Smooth muscle cell (in vitro differentiated cells): ENCODE measurements around the gene KDM6B. TPM values are rescaled to one million over a fixed set of nuclear protein-coding genes. Genes with fewer than 3 reads are reported as not detected.

ENCODE experiments used
- DNase-seq: peaks from one replicate; lab custom pipeline; 2025; ENCODE audit not compliant: unreplicated experiment; lab: John Stamatoyannopoulos, UW
- H2AFZ ChIP-seq: fragments of 200-600 bp; sonication (generic); 2 replicates; pipeline ENCODE4 v1.6.0; 2016; ENCODE audit warnings: antibody characterized with exemption, low read depth, mild to moderate bottlenecking
- H3F3A ChIP-seq: fragments of 200-600 bp; sonication (generic); 2 replicates; pipeline ENCODE4 v1.6.0; 2017; ENCODE audit warnings: antibody characterized with exemption, low read depth
- H3K27ac ChIP-seq: fragments of 200-600 bp; sonication (generic); 2 replicates; pipeline ENCODE4 v1.5.1; 2016; ENCODE audit warnings: low read depth, mild to moderate bottlenecking
- H3K27me3 ChIP-seq: fragments of 200-600 bp; sonication (generic); 2 replicates; pipeline ENCODE4 v1.6.1; 2016; ENCODE audit warnings: low read depth, mild to moderate bottlenecking
- H3K36me3 ChIP-seq: fragments of 200-600 bp; sonication (generic); 2 replicates; pipeline ENCODE4 v1.5.1; 2016; ENCODE audit warnings: low read depth
- H3K4me1 ChIP-seq: fragments of 200-600 bp; sonication (generic); 2 replicates; pipeline ENCODE4 v1.5.1; 2016; ENCODE audit warnings: low read depth
- H3K4me2 ChIP-seq: fragments of 200-600 bp; sonication (generic); 2 replicates; pipeline ENCODE4 v1.6.0; 2016; ENCODE audit warnings: mild to moderate bottlenecking
- H3K4me3 ChIP-seq: fragments of 200-600 bp; sonication (generic); 2 replicates; pipeline ENCODE4 v1.5.1; 2016; ENCODE audit warnings: mild to moderate bottlenecking
- H3K79me2 ChIP-seq: fragments of 200-600 bp; sonication (generic); 2 replicates; pipeline ENCODE4 v1.6.0; 2016; ENCODE audit warnings: low read depth, mild to moderate bottlenecking
- H3K9ac ChIP-seq: fragments of 200-600 bp; sonication (generic); 2 replicates; pipeline ENCODE4 v1.6.0; 2016; ENCODE audit warnings: low read depth
- H3K9me3 ChIP-seq: fragments of 200-600 bp; sonication (generic); replicated peaks from 2 replicates; pipeline ENCODE4 v1.5.1; 2016; ENCODE audit warnings: low read depth
- H4K20me1 ChIP-seq: fragments of 200-600 bp; sonication (generic); 2 replicates; pipeline ENCODE4 v1.6.0; 2016; ENCODE audit warnings: low read depth
- WGBS: methylation state at CpG from one replicate; pipeline ENCODE4 v1.1.7; 2016; ENCODE audit warnings: low lambda C conversion rate; 5-methylcytosine and 5-hydroxymethylcytosine counted together
- polyA plus RNA-seq: library from polyadenylated mRNA; unstranded; fragments of >200 nt; fragmentation: Nextera tagmentation; extraction: Ambion mirVana; gene quantifications from 2 replicates; pipeline ENCODE4 v1.2.1, GENCODE V29; 2016
- total RNA-seq: library from RNA; depleted of rRNA; stranded (reverse); fragments of >200 nt; gene quantifications from 2 replicates; pipeline ENCODE4 v1.2.3, GENCODE V29; 2014
- TF ChIP-seq, protein P1 (sequence below): fragments of 200-600 bp; sonication (generic); IDR thresholded peaks from 2 replicates; pipeline ENCODE4 v1.5.1; 2017; ENCODE audit warnings: borderline replicate concordance, mild to moderate bottlenecking, antibody characterized with exemption; ENCODE audit not compliant: insufficient read depth, poor library complexity, severe bottlenecking

KDM6B gene
- total and polyA plus RNA-seq, 2 experiments from 2014 or later, result 5.8 to 9.1 TPM

DNA sequence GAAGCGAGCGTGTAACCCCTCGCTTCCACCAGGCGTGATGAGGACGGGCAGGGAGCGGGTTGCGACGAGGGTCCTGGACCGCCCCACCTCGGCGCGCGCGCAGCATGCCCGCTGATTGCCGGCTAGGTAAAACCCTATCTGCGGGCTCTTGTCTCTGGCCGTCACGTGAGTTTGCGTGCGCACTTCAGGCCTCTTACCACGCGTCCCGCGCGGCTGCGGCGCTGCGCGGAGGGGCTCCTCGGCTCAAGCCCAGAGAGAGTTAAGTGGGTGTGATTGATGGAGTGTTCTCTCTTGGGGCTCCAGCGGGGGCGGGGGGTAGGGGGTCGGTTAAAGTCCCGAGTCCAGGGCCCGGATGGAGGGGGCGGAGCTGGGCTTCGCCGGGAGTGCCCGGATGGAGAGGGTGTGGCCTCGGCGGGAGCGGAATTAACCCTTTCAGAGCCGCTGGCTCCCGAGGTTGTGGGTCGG is 7.9 kb downstream of the KDM6B start:
- Histone ChIP-seq H3K79me2 (peaks cover 46% of the 10 kb centered on the region), H3K4me2 (peak overlapping the region; percentile 90), H4K20me1 (peaks cover 54% of the 10 kb centered on the region), H3K9ac (peak overlapping the region; percentile 100), H2AFZ (no peak overlapping the region), H3K9me3 (no peaks in the 10 kb centered on the region), H3K27me3 (no peaks in the 10 kb centered on the region), H3K4me1 (peaks cover 32% of the 10 kb centered on the region), H3K4me3 (peak overlapping the region; percentile 66), H3F3A (peaks cover 45% of the 10 kb centered on the region), H3K36me3 (no peaks in the 10 kb centered on the region), H3K27ac (peak overlapping the region; percentile 100)
- WGBS, result under 1% methylated on average over 44 of the region's 46 CpGs
- DNase-seq, result peak; percentile 95
- TF ChIP-seq, protein P1, sequence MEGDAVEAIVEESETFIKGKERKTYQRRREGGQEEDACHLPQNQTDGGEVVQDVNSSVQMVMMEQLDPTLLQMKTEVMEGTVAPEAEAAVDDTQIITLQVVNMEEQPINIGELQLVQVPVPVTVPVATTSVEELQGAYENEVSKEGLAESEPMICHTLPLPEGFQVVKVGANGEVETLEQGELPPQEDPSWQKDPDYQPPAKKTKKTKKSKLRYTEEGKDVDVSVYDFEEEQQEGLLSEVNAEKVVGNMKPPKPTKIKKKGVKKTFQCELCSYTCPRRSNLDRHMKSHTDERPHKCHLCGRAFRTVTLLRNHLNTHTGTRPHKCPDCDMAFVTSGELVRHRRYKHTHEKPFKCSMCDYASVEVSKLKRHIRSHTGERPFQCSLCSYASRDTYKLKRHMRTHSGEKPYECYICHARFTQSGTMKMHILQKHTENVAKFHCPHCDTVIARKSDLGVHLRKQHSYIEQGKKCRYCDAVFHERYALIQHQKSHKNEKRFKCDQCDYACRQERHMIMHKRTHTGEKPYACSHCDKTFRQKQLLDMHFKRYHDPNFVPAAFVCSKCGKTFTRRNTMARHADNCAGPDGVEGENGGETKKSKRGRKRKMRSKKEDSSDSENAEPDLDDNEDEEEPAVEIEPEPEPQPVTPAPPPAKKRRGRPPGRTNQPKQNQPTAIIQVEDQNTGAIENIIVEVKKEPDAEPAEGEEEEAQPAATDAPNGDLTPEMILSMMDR, result no peak

DNA sequence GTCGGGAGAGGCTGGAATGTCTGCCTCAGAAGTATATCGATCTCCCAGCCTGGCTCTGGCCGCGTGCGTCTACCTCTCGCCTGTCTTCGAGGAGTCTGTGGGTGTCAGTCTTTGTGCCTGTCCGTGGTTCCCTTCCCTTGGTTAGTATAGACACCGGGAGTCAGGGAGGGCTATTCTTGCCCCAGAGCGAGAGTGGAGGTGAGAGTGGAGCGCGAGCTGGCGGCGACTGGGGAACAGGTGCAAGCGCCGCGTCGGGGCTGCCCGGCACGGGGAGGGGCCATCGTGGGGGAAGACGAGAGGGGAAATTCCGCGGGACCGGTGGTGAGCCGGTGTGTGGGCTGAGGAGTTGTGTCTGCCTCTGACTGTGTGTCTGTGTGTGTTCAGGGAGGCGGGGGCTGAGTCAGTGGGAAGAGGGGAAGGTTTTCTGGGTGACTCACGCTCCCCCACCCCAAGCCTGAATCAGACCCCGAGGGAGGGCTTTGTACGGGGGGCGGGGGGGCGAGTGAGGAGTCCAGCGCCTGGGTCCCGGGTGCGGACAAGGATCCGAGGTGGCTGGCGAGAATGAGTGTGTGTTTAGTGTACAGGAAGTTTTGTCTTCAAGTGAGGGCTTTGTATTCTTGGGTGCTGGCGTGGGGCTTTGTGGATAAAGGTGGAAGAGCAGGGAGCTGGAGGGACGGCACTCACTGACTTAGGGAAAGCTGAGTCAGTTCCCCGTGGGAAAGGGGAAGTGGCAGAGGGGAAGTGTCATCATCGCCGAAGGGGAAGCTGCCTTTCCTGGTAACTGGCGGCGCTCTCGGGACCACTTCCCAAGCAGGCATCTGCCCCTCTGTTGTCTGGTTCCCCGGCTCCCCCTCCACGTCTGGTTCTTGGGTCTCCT is 8.6 kb downstream of the KDM6B start:
- peak; percentile 84 for DNase-seq
- Histone ChIP-seq H3F3A (peaks cover 38% of the 10 kb centered on the region), H4K20me1 (peaks cover 61% of the 10 kb centered on the region), H3K4me3 (peak overlapping the region; percentile 66), H2AFZ (no peak overlapping the region), H3K36me3 (no peaks in the 10 kb centered on the region), H3K9me3 (no peaks in the 10 kb centered on the region), H3K4me1 (peaks cover 26% of the 10 kb centered on the region), H3K79me2 (peaks cover 50% of the 10 kb centered on the region), H3K27ac (peak overlapping the region; percentile 100), H3K4me2 (peak overlapping the region; percentile 90), H3K27me3 (no peaks in the 10 kb centered on the region), H3K9ac (peak overlapping the region; percentile 100)
- WGBS, result 1% methylated on average over 45 of the region's 47 CpGs
- TF ChIP-seq, protein P1, result no peak

DNA sequence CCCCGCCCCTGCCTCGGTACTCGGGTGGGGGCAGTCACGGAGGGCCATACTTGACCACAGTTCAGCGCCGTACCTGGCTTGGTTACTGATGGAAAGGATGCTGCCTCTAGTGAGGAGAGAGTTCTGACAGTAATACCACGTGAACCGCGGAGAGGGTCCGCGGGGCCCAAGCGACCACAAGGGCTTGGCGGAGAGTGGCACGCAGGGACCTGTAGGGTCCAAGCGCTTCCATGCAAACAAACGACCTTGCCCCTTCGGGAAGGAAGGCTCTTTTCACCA is 9.2 kb downstream of the KDM6B start:
- Histone ChIP-seq H3K4me2 (peak overlapping the region; percentile 90), H3K4me3 (peak overlapping the region; percentile 66), H2AFZ (no peak overlapping the region), H4K20me1 (peaks cover 67% of the 10 kb centered on the region), H3K4me1 (peaks cover 23% of the 10 kb centered on the region), H3K79me2 (peaks cover 55% of the 10 kb centered on the region), H3K27me3 (no peaks in the 10 kb centered on the region), H3K9ac (peak overlapping the region; percentile 100), H3K36me3 (no peaks in the 10 kb centered on the region), H3F3A (peaks cover 35% of the 10 kb centered on the region), H3K9me3 (no peaks in the 10 kb centered on the region), H3K27ac (peak overlapping the region; percentile 100)
- TF ChIP-seq, protein P1, result no peak
- DNase-seq, result no peak
- 3% methylated on average over 17 of the region's 17 CpGs for WGBS
